ENCODE results near the gene TLR9. TPM values are rescaled to one million over a fixed set of nuclear protein-coding genes. Genes with fewer than 3 reads are reported as not detected.

Gene TLR9
- polyA plus RNA-seq, 12 donors, result 0.08 to 0.30 (median 0.14) TPM; not detected in 2

GRCh38 chr3:52248165-52248541 is 22.7 kb upstream of the TLR9 start:
- DNase-seq, result no peak

- no peak for DNase-seq
Measured at GRCh38 chr3:52247409-52248164, 22.1 kb upstream of the TLR9 start.

GRCh38 chr3:52246728-52247408 is 21.4 kb upstream of the TLR9 start:
- DNase-seq, result no peak

- DNase-seq, result no peak
Measured at GRCh38 chr3:52246264-52246620, 20.8 kb upstream of the TLR9 start.

- DNase-seq, result no peak
Measured at GRCh38 chr3:52245322-52246263, 20.1 kb upstream of the TLR9 start, which contains the start of gene PPM1M. PPM1M (plus strand) TSS chr3:52245759; CDS start chr3:52245825, 66 bp downstream.

GRCh38 chr3:52243791-52244628 is 18.6 kb upstream of the TLR9 start:
- no peak for DNase-seq

- no peak for DNase-seq
Measured at GRCh38 chr3:52242039-52242438, 16.6 kb upstream of the TLR9 start.

GRCh38 chr3:52240886-52241370 is 15.5 kb upstream of the TLR9 start:
- no peak for DNase-seq

GRCh38 chr3:52240059-52240885 is 14.8 kb upstream of the TLR9 start:
- DNase-seq, result no peak

GRCh38 chr3:52238761-52239701 is 13.6 kb upstream of the TLR9 start, which contains the start of gene TWF2:
TWF2 (minus strand) TSS chr3:52239158; CDS start chr3:52239016, 142 bp downstream.
- DNase-seq, result peak; percentile 80

- no peak for DNase-seq
Measured at GRCh38 chr3:52238193-52238760, 12.8 kb upstream of the TLR9 start.

GRCh38 chr3:52237657-52238172 is 12.3 kb upstream of the TLR9 start:
- DNase-seq, result no peak

GRCh38 chr3:52237006-52237656 is 11.7 kb upstream of the TLR9 start:
- no peak for DNase-seq

GRCh38 chr3:52236424-52236886 is 11.0 kb upstream of the TLR9 start:
- DNase-seq, result no peak

GRCh38 chr3:52234516-52235447 is 9.3 kb upstream of the TLR9 start:
- DNase-seq, result no peak

- DNase-seq, result no peak
Measured at GRCh38 chr3:52233968-52234367, 8.5 kb upstream of the TLR9 start.
